Suppressor macrophage treated with lipopolysaccharide for 4 hours (primary cell): ENCODE results near the gene OBSCN.

Source experiments
- DNase-seq: peaks from one replicate; pipeline ENCODE4 v3.0.0-alpha.2; 2020

The OBSCN gene

GRCh38 chr1:228408041-228408868 is 200.4 kb downstream of the OBSCN start:
- no peak for DNase-seq

GRCh38 chr1:228408869-228409805 is 201.3 kb downstream of the OBSCN start:
- no peak for DNase-seq

- DNase-seq: peak; percentile 20
These were observed 202.2 kb downstream of the OBSCN start for GRCh38 chr1:228410015-228410414.

- DNase-seq: no peak
These were observed 202.8 kb downstream of the OBSCN start for GRCh38 chr1:228410671-228411070.

GRCh38 chr1:228411121-228411520 is 203.3 kb downstream of the OBSCN start:
- no peak for DNase-seq

GRCh38 chr1:228411548-228412430 is 203.9 kb downstream of the OBSCN start:
- no peak for DNase-seq

GRCh38 chr1:228413241-228414010 is 205.6 kb downstream of the OBSCN start:
- no peak for DNase-seq

GRCh38 chr1:228414511-228415211 is 206.8 kb downstream of the OBSCN start:
- no peak for DNase-seq

GRCh38 chr1:228415221-228415620 is 207.4 kb downstream of the OBSCN start:
- no peak for DNase-seq

GRCh38 chr1:228415853-228416216 is 208.0 kb downstream of the OBSCN start:
- no peak for DNase-seq

GRCh38 chr1:228416217-228416933 is 208.5 kb downstream of the OBSCN start, which contains the start of gene TRIM17:
TRIM17 (minus strand) TSS chr1:228416861; CDS start chr1:228415072, 1,789 bp downstream.
- DNase-seq: no peak

- no peak for DNase-seq
These were observed 209.2 kb downstream of the OBSCN start for GRCh38 chr1:228417061-228417460.

GRCh38 chr1:228417483-228418203 is 209.8 kb downstream of the OBSCN start:
- DNase-seq: no peak

- no peak for DNase-seq
These were observed 213.4 kb downstream of the OBSCN start for GRCh38 chr1:228420968-228421826.

- DNase-seq: no peak
These were observed 215.7 kb downstream of the OBSCN start for GRCh38 chr1:228423404-228424053.

- DNase-seq: no peak
These were observed 217.1 kb downstream of the OBSCN start for GRCh38 chr1:228424685-228425660.
